Parathyroid adenoma (tissue), 2 donors: ENCODE data around the gene ANKRD10.

Source experiments
- H2AFZ ChIP-seq: fragments of 300-600 bp; sonication (generic); one replicate; pipeline ENCODE4 v1.7.0; 2017; ENCODE audit warnings: antibody characterized with exemption, mild to moderate bottlenecking
- H3K27ac ChIP-seq: fragments of 300-600 bp; sonication (generic); one replicate; pipeline ENCODE4 v1.7.0; 2017
- H3K27me3 ChIP-seq: fragments of 300-600 bp; sonication (generic); one replicate; pipeline ENCODE4 v1.7.0; 2017; ENCODE audit warnings: low read length; ENCODE audit not compliant: control insufficient read depth, insufficient read depth
- H3K36me3 ChIP-seq: fragments of 300-600 bp; sonication (generic); one replicate; pipeline ENCODE4 v1.7.0; 2017; ENCODE audit warnings: low read length; ENCODE audit not compliant: control insufficient read depth, insufficient read depth
- H3K4me1 ChIP-seq: fragments of 300-600 bp; sonication (generic); one replicate; pipeline ENCODE4 v1.7.0; 2017; ENCODE audit warnings: control low read depth
- H3K4me2 ChIP-seq: fragments of 300-600 bp; sonication (generic); one replicate; pipeline ENCODE4 v1.7.0; 2017; ENCODE audit warnings: low read length
- H3K4me3 ChIP-seq: fragments of 300-600 bp; sonication (generic); one replicate; pipeline ENCODE4 v1.7.0; 2017; ENCODE audit warnings: low read depth, low read length
- H3K79me2 ChIP-seq: fragments of 300-600 bp; sonication (generic); one replicate; pipeline ENCODE4 v1.7.0; 2017; ENCODE audit warnings: control low read depth
- H3K9ac ChIP-seq: fragments of 300-600 bp; sonication (generic); one replicate; pipeline ENCODE4 v1.7.0; 2017; ENCODE audit warnings: mild to moderate bottlenecking
- H3K9me3 ChIP-seq: fragments of 300-600 bp; sonication (generic); one replicate; pipeline ENCODE4 v1.7.0; 2017; ENCODE audit warnings: low read length; ENCODE audit not compliant: control insufficient read depth
- TF ChIP-seq, protein P1 (sequence below): fragments of 300-600 bp; sonication (generic); IDR thresholded peaks from one replicate; pipeline ENCODE4 v1.7.0; 2017; ENCODE audit warnings: antibody characterized with exemption, mild to moderate bottlenecking
- donor health status: primary hyperparathyroidism.

The ANKRD10 gene

DNA sequence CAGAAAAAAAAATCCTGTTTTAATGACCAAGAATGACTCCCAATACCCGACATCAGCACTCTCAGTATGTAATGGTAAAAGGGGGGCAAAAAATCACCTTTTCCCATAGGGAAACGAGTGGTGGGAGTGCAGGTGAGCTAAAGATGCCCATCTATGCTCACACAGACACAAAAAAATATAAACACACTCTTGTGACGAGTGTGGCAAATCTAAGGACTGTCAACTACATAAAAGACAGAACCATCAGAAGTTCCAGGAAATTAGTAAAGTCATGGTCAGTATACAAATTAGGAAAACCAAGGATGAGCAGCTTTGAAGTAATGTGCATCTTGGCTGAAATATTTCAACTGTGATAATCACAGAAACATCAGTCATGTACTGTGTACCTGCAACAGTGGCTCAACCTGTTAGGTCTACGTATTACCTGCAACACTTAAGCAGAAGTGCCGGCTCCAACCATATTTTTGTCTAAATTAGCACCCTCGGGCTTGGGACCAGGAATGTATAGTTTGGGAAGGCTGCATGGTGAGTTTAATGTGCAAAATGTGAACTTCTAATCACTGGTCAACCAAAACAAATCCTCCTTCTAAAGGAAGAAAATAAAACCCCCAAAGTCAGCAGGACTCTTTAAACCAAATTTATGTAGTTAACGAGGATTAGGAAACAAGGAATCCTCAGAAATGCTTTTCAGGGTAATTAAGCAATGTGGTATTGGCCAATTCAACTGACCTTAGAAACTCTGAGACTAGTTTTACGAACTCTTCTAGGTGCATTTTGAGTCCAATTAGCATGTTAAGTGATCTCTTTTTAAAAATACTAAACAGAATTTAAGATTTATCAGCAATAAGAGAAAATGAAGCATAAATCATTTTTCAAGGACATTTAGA, 24.3 kb downstream of the ANKRD10 start:
- no peak overlapping the region for H3K4me3 ChIP-seq
- H3K27ac ChIP-seq = no peak overlapping the region
- H3K4me1 ChIP-seq = no peaks in the 10 kb centered on the region
- H3K79me2 ChIP-seq = no peaks in the 10 kb centered on the region
- H3K4me2 ChIP-seq = no peak overlapping the region
- no peaks in the 10 kb centered on the region for H3K36me3 ChIP-seq
- no peaks in the 10 kb centered on the region for H3K27me3 ChIP-seq
- no peaks in the 10 kb centered on the region for H3K9me3 ChIP-seq
- H3K9ac ChIP-seq = no peak overlapping the region
- TF ChIP-seq, protein P1, sequence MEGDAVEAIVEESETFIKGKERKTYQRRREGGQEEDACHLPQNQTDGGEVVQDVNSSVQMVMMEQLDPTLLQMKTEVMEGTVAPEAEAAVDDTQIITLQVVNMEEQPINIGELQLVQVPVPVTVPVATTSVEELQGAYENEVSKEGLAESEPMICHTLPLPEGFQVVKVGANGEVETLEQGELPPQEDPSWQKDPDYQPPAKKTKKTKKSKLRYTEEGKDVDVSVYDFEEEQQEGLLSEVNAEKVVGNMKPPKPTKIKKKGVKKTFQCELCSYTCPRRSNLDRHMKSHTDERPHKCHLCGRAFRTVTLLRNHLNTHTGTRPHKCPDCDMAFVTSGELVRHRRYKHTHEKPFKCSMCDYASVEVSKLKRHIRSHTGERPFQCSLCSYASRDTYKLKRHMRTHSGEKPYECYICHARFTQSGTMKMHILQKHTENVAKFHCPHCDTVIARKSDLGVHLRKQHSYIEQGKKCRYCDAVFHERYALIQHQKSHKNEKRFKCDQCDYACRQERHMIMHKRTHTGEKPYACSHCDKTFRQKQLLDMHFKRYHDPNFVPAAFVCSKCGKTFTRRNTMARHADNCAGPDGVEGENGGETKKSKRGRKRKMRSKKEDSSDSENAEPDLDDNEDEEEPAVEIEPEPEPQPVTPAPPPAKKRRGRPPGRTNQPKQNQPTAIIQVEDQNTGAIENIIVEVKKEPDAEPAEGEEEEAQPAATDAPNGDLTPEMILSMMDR = no peak
- H2AFZ ChIP-seq = no peak overlapping the region

- Histone ChIP-seq H3K4me2 (no peak overlapping the region), H3K4me3 (no peak overlapping the region), H3K9ac (no peak overlapping the region), H3K4me1 (no peaks in the 10 kb centered on the region), H3K36me3 (no peaks in the 10 kb centered on the region), H3K27me3 (no peaks in the 10 kb centered on the region), H3K79me2 (no peaks in the 10 kb centered on the region), H2AFZ (no peak overlapping the region), H3K9me3 (no peaks in the 10 kb centered on the region), H3K27ac (no peak overlapping the region)
- TF ChIP-seq, protein P1 = no peak
Measured at GRCh38 chr13:110888390-110888789, 26.5 kb downstream of the ANKRD10 start.

DNA sequence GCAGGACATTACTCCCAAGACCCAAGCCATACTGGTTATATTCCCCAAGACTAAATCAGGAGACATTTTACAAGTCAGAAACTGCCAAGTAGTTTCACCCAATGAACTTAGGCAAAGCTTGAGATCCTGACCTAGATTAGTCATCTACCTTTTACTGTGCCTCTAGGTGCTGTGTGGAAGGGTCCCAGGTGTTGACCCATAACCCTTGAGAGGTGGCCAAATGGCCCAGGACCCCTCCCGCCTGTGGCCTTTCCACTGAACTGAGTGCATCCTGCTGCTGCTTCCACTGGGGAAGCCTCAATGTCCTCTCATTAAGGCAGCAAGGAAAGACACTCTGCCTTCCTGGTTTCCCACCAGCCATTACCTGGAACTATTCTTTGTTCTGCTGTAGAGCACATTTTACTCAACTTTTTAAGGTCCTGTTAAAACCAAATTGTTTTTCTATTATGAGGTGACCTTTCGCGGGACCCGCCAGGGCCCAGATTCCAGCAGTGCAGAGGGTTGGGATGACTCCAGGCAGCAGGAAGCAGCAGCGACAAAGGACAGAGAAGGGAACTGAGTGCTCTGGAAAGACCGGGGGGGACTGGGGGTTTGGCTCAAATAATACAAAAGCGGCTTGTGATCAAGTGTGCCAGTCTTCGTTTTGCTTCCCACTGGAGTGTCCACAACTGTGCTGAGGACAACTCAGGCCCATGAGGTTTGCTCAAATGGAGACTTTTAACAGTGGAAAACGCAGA, 27.1 kb downstream of the ANKRD10 start:
- no peaks in the 10 kb centered on the region for H3K9me3 ChIP-seq
- no peak overlapping the region for H3K4me3 ChIP-seq
- H2AFZ ChIP-seq = no peak overlapping the region
- TF ChIP-seq, protein P1 = no peak
- H3K79me2 ChIP-seq = no peaks in the 10 kb centered on the region
- no peak overlapping the region for H3K9ac ChIP-seq
- H3K36me3 ChIP-seq = no peaks in the 10 kb centered on the region
- no peaks in the 10 kb centered on the region for H3K4me1 ChIP-seq
- no peak overlapping the region for H3K4me2 ChIP-seq
- no peak overlapping the region for H3K27ac ChIP-seq
- H3K27me3 ChIP-seq = no peaks in the 10 kb centered on the region

- Histone ChIP-seq H3K4me3 (no peak overlapping the region), H2AFZ (no peak overlapping the region), H3K4me2 (no peak overlapping the region), H3K27me3 (no peaks in the 10 kb centered on the region), H3K36me3 (no peaks in the 10 kb centered on the region), H3K9ac (no peak overlapping the region), H3K79me2 (no peaks in the 10 kb centered on the region), H3K4me1 (no peaks in the 10 kb centered on the region), H3K27ac (no peak overlapping the region), H3K9me3 (no peaks in the 10 kb centered on the region)
- TF ChIP-seq, protein P1 = no peak
Measured at GRCh38 chr13:110886870-110887596, 27.8 kb downstream of the ANKRD10 start.
